D721Med (cell line): ENCODE data around the gene FOXD2.
"Not testable (repeated sequence)": the region's sequence is repeated elsewhere in the genome, so short reads cannot be mapped to it uniquely, and the experiment has no call there.

Experiments used
- DNase-seq: peaks from one replicate; pipeline ENCODE4 v3.0.0; 2011; ENCODE audit warnings: low spot score; ENCODE audit not compliant: insufficient read length
- FAIRE-seq: peaks from 2 replicates; lab custom pipeline; 2011; peaks lifted over from hg19 to GRCh38; lab: Jason Lieb, UNC
- TF ChIP-seq, protein P1 (sequence below): IDR thresholded peaks from 2 replicates; pipeline ENCODE4 v1.5.1; 2012; ENCODE audit warnings: mild to moderate bottlenecking, control low read depth; ENCODE audit not compliant: insufficient read depth; ENCODE audit errors: missing control alignments

Gene FOXD2

DNA sequence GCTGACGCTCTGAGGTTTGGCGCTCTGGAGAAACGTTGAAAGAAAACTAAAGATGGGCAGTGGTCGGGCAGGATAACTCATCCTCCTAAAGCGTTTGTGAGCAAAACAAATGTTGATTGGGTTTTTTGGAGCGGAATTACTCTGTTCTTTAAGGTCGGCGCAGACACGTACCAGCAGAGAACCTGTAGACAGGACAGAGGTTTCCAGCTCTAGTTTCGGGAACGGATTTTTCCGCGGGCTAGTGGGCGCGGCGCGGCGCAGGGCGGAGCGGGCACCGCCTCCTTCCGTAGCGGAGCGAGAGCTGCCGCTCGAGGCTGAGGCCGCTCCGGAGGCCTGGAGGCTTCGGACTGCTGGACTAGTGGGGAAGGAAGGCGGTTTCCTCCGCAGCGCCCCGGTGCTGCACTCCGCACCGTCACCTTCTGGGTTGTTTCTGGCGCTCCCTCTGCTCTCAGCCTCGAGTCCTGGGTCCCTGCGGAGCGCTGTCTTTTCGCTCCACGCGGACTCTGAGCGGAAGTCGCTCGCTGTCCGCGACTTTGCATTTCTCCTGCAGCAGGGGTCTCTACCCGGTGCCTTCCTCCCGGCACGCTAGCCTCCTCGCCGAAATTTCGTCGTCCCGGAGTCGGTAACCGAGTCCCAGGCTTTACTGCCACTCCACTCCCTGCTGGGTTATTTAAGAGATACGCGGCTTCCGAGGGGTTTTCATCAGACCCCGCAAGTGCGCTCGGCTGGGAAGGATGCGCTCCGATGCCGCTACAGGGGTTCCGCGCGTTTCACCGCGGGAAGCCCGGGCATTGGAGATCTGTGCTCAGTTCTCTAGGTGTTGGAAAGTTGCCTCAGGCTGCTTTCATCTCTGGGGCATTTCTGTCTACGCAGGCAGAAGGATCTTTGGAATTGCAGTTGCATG is 7.0 kb downstream of the FOXD2 start:
- DNase-seq (no peak), FAIRE-seq (no peak)
- TF ChIP-seq, protein P1, sequence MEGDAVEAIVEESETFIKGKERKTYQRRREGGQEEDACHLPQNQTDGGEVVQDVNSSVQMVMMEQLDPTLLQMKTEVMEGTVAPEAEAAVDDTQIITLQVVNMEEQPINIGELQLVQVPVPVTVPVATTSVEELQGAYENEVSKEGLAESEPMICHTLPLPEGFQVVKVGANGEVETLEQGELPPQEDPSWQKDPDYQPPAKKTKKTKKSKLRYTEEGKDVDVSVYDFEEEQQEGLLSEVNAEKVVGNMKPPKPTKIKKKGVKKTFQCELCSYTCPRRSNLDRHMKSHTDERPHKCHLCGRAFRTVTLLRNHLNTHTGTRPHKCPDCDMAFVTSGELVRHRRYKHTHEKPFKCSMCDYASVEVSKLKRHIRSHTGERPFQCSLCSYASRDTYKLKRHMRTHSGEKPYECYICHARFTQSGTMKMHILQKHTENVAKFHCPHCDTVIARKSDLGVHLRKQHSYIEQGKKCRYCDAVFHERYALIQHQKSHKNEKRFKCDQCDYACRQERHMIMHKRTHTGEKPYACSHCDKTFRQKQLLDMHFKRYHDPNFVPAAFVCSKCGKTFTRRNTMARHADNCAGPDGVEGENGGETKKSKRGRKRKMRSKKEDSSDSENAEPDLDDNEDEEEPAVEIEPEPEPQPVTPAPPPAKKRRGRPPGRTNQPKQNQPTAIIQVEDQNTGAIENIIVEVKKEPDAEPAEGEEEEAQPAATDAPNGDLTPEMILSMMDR: no peak

DNA sequence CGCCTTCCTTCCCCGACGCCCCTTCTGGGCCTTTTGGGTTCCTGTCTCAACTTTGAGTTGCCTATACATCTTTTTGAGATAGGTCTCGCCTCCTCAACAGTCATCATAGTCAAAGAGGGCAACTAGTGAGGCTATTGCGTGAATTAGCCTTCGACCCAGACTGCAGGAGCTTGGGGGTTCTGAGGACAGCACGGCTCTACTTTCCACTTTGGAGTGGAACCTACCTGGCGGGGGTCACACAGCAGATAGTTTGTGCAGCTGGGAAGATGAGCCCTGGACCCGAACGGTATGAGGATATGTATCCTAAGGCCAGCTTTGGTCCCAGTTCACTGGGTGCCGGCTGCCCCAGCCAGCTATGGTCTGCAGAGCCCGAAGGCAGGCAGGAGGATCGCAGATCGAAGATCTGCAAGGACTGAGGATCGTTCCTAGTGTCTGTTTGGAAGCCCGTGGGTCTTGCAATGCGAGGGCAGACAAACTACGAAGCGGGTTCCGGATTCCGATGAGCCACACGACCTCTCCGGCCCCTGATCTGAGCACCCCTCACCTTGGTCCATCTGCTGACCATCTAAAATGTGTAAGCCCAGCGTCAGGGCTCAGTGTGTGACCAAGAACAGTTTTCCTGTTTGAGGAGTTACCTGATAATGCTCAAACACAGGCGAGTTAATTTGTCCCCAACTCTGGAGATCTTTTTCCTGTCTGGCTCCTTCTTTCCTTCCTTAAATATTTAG is 8.1 kb downstream of the FOXD2 start:
- TF ChIP-seq, protein P1: no peak
- DNase-seq (no peak), FAIRE-seq (no peak)

DNA sequence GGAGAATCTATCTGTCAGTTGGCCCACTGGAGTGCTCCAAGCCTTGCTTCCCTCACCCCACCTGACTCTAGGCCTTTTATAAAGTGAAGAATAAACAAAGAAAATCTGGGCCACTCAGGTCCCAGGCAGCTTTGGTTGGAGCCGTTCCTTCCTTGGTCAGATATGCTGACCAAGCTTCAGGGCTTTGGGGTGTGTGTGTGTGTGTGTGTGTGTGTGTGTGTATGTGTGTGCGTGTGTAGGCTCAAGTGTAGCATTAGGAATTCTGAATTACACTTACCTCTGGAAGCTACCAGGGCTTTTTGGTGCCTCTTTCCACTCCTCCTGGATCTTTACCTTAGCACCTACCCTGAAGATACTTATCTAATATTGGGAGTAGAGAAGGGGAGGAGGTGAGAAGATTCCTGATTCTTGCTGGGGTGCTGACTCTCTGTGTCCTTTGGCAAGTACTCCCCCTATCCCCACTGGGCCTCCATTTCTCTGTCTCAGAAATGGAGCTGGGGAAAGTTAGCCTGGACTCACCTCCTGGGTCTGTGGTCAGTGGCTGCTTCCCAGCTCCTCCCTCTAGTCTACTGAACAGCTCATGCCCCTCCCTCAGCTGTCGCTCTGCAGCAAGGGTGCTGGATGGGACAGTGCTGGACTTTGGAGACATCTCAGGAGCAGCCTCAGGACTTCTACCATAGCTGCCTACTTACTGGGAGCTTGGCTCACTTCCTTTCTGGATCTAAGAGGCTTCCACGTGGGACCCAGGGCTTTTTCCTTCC is 10.8 kb downstream of the FOXD2 start:
- DNase-seq (no peak), FAIRE-seq (no peak)
- TF ChIP-seq, protein P1: no peak

DNA sequence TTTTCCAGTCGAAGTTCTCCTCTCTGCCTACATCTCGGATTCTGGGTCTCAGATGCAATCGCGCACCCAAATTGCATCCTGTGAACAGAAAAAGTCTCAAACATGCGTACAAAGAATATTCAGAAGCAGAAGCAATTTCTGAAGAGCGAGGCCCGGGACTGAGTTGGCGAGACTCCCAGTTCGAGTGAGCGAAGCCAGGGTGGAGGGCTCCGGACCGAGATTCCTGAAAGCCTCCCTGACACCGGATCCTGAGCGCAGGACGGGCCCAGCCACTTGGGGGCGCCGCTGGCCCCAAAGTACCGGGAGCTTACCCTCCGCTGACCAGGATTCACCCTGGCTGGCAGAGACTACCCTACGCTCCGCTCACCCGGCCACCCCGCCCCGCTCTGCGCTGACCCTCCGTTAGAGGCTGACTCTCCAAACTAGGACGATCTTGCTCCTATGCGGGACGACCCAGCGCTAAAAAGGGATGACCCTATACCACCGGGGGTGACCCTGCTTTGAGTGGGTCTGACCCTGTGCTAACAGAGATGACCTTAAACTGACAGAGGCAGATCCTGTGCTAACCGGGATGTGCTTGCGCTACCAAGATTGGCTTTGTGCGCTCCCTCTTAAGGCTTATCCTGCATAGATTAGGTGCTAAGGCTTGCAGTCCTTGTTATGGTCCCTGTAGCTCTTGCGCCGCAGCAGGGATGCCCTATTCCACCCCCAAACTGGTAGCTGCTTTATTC is 12.1 kb downstream of the FOXD2 start:
- FAIRE-seq: no peak
- DNase-seq: no peak
- TF ChIP-seq, protein P1: peak; percentile 54

DNA sequence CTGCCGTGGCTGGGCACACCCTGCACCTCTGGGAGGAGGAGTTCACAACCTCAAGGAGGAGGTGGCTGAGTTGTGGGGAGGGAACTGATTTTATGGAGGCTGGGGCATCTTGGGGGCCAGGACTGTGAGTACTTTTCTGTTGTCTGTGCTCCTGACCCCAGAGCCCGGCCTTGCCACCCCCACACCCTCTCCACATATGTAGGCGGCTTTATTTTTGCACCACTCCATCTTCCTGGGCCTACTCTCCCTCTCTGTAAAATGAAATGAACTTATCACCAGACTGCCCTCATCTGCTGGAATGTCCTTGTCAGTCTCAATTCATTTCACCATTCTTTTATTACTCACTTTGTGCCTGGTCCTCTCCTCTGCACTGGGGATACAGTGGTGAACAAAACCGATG is 12.8 kb downstream of the FOXD2 start:
- DNase-seq (no peak), FAIRE-seq (no peak)
- TF ChIP-seq, protein P1: no peak

DNA sequence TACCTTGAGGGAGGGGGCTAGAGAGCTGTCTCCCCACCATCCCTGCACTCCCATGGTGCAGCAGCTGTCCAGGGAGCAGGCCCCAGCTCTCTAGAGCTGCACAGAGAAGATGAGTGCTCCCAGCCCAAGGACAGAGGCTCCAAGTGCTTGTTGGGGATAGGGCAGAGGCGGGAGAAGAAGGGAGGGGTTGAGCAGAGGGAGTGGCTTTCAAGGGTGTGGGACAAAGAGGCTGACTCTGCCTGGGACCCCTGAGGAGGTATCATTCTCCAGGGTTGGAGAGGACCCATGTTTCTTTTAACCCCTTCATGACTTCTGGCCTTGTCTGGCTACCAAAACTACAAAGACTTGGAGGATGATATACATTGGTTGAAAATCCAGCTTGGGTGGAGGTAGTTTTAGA is 14.6 kb downstream of the FOXD2 start:
- DNase-seq: no peak
- FAIRE-seq: no peak
- TF ChIP-seq, protein P1: no peak

DNA sequence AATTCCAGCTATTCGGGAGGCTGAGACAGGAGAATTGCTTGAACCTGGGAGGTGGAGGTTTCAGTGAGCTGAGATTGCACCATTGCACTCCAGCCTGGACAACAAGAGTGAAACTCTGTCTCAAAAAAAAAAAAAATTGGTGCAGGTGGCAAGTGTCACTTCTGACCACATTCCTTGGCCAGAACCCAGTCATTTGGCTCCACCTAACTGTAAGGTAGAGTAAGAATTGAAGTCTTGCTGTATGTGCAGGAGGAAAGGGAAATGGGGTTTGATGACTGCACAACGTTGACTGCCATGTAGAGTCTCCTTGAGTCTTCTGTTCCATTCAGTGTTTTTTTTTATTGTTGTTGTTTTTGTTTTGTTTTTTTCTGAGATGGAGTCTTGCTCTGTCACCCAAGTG is 16.1 kb downstream of the FOXD2 start:
- not testable (repeated sequence) for DNase-seq, FAIRE-seq
